HL-60 (cell line): ENCODE measurements around the gene LAMA1.

Source experiments
- DNase-seq, 2 experiments: peaks; one replicate each; pipeline ENCODE4 v3.0.0-alpha.2; 2010 to 2020; ENCODE audit warnings: low read depth in 1 of 2, low spot score in 1 of 2
- H3K27ac ChIP-seq: fragments of 250-450 bp; sonication (Bioruptor Pico); replicated peaks from 2 replicates; pipeline ENCODE4 v1.5.1; 2020; ENCODE audit warnings: mild to moderate bottlenecking, moderate library complexity
- H3K27me3 ChIP-seq: fragments of 250-450 bp; sonication (Bioruptor Pico); 2 replicates; pipeline ENCODE4 v1.5.1; 2021; ENCODE audit warnings: mild to moderate bottlenecking, moderate library complexity; ENCODE audit not compliant: insufficient read depth, poor library complexity, severe bottlenecking
- H3K4me3 ChIP-seq: replicated peaks from 2 replicates; pipeline ENCODE4 v1.5.1; 2011; ENCODE audit warnings: mild to moderate bottlenecking, control low read depth, low read length; ENCODE audit not compliant: insufficient read depth
- CTCF ChIP-seq: IDR thresholded peaks from one replicate; pipeline ENCODE4 v1.5.1; 2011; ENCODE audit warnings: low read length, control low read depth, inconsistent platforms; ENCODE audit not compliant: insufficient read depth
- GABPA ChIP-seq: IDR thresholded peaks from 2 replicates; pipeline ENCODE4 v1.6.1; 2012; ENCODE audit warnings: low read depth
- POLR2AphosphoS5 ChIP-seq: IDR thresholded peaks from 2 replicates; pipeline ENCODE4 v1.6.1; 2012; ENCODE audit warnings: low read depth
- REST ChIP-seq: IDR thresholded peaks from 2 replicates; pipeline ENCODE4 v1.6.1; 2012; ENCODE audit warnings: low read depth; ENCODE audit not compliant: insufficient replicate concordance
- SPI1 ChIP-seq: IDR thresholded peaks from 2 replicates; pipeline ENCODE4 v1.6.1; 2012; ENCODE audit warnings: low read depth, mild to moderate bottlenecking, borderline replicate concordance

The LAMA1 gene

GRCh38 chr18:7102131-7102530 is 15.5 kb downstream of the LAMA1 start:
- H3K27ac ChIP-seq, result no peak overlapping the region
- no peak for DNase-seq
- no peak overlapping the region for H3K4me3 ChIP-seq
- H3K27me3 ChIP-seq, result no peaks in the 10 kb centered on the region
- TF ChIP-seq CTCF (no peak), SPI1 (no peak), POLR2AphosphoS5 (no peak), REST (no peak), GABPA (no peak)

- no peak for TF ChIP-seq CTCF
- no peak for TF ChIP-seq GABPA
- no peak for TF ChIP-seq POLR2AphosphoS5
- TF ChIP-seq SPI1, result no peak
- TF ChIP-seq REST, result no peak
- DNase-seq, result no peak
- H3K27me3 ChIP-seq, result no peaks in the 10 kb centered on the region
- H3K4me3 ChIP-seq, result no peak overlapping the region
- H3K27ac ChIP-seq, result no peak overlapping the region
Measured at GRCh38 chr18:7096838-7097237, 20.8 kb downstream of the LAMA1 start.

GRCh38 chr18:7094427-7094826 is 23.2 kb downstream of the LAMA1 start:
- no peak overlapping the region for H3K4me3 ChIP-seq
- DNase-seq, result no peak
- no peaks in the 10 kb centered on the region for H3K27me3 ChIP-seq
- H3K27ac ChIP-seq, result no peak overlapping the region
- TF ChIP-seq SPI1 (no peak), REST (no peak), GABPA (no peak), POLR2AphosphoS5 (no peak), CTCF (no peak)
